ENCODE results near the gene ANXA6. TPM values are rescaled to one million over a fixed set of nuclear protein-coding genes. Genes with fewer than 3 reads are reported as not detected.

Gene ANXA6
- total RNA-seq, 1 experiment from 2014 or later: 16.4 TPM

DNA sequence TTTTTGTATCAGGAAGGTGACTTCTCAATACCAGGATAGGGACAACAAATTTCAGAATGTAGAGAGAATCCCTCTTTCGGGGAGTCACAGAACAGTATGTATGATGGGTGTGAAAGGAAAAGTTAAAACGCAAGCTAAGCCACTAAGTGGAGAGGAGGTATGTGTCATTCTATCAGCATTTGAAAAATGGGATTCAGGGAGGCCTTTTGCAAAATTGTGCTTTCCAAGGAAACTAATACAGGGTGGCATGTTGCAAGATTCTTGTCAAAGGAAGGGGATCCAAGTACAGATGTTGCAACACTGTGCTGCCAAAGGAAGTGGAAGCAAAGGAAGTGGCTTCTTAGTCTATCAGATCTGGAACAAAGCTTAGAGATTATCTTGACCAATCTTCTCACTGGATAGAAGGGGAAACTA, 64.1 kb downstream of the ANXA6 start:
- Mint-ChIP-seq H3K27me3 (ENCODE audit: unreplicated experiment) (no peaks in the 10 kb centered on the region), H3K9me3 (ENCODE audit: low read depth, unreplicated experiment) (no peaks in the 10 kb centered on the region), H3K4me3 (ENCODE audit: low read depth, unreplicated experiment) (peak overlapping the region; percentile 26), H3K4me1 (ENCODE audit: low read depth, unreplicated experiment) (peaks cover 70% of the 10 kb centered on the region), H3K36me3 (ENCODE audit: insufficient read depth, unreplicated experiment) (peaks cover 19% of the 10 kb centered on the region), H3K27ac (ENCODE audit: unreplicated experiment) (peak overlapping the region; percentile 86)
- TF ChIP-seq, protein P1, sequence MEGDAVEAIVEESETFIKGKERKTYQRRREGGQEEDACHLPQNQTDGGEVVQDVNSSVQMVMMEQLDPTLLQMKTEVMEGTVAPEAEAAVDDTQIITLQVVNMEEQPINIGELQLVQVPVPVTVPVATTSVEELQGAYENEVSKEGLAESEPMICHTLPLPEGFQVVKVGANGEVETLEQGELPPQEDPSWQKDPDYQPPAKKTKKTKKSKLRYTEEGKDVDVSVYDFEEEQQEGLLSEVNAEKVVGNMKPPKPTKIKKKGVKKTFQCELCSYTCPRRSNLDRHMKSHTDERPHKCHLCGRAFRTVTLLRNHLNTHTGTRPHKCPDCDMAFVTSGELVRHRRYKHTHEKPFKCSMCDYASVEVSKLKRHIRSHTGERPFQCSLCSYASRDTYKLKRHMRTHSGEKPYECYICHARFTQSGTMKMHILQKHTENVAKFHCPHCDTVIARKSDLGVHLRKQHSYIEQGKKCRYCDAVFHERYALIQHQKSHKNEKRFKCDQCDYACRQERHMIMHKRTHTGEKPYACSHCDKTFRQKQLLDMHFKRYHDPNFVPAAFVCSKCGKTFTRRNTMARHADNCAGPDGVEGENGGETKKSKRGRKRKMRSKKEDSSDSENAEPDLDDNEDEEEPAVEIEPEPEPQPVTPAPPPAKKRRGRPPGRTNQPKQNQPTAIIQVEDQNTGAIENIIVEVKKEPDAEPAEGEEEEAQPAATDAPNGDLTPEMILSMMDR (IDR thresholded peaks at IDR 0.05; ENCODE audit: unreplicated experiment): no peak
- CTCF ChIA-PET: interaction anchor here (0.7 to 1.5 kb wide), 5 partner anchors 10 to 42 kb away, joined by 3 to 11 read pairs (median 4); no protein-coding TSS in a partner anchor
- BruUV-seq (replicated peaks): no TSS peak
- intact Hi-C loops (cut with micrococcal nuclease; ENCODE audit: unreplicated experiment): loop anchor here (1.0 kb wide), 1 partner anchor 11 kb away; no protein-coding TSS in a partner anchor
- DNase-seq: peak; percentile 42

DNA sequence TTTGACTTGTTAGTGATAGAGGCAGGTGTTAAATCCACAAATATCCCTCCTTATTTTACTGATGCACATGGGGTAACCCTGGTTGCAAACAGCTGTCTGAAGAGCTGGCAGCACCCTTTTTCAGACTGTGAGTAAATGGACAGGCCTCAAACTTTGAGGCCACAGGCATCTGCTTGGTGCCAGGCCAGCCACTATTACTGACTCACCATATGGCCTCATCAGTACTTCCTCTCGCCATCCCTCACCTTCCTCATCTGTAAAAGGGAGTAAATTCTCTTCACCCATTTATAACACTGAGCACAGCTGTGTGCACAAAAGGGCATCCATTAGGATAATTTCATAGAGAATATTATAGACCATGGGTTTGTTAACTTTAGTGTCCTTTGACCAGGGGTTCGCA, 64.8 kb downstream of the ANXA6 start:
- no peaks in the 10 kb centered on the region for H3K9me3 Mint-ChIP-seq (ENCODE audit: low read depth, unreplicated experiment)
- DNase-seq: peak; percentile 48
- CTCF ChIA-PET: interaction anchor here (0.6 to 1.5 kb wide), 6 partner anchors 9 to 1446 kb away, joined by 3 to 11 read pairs (median 4); no protein-coding TSS in a partner anchor
- H3K36me3 Mint-ChIP-seq (ENCODE audit: insufficient read depth, unreplicated experiment): peaks cover 19% of the 10 kb centered on the region
- peak overlapping the region; percentile 86 for H3K27ac Mint-ChIP-seq (ENCODE audit: unreplicated experiment)
- intact Hi-C loops (cut with micrococcal nuclease; ENCODE audit: unreplicated experiment): loop anchor here (1.0 kb wide), 1 partner anchor 10 kb away; no protein-coding TSS in a partner anchor
- no TSS peak for BruUV-seq (replicated peaks)
- TF ChIP-seq, protein P1 (IDR thresholded peaks at IDR 0.05; ENCODE audit: unreplicated experiment): no peak
- H3K27me3 Mint-ChIP-seq (ENCODE audit: unreplicated experiment): no peaks in the 10 kb centered on the region
- peaks cover 73% of the 10 kb centered on the region for H3K4me1 Mint-ChIP-seq (ENCODE audit: low read depth, unreplicated experiment)
- H3K4me3 Mint-ChIP-seq (ENCODE audit: low read depth, unreplicated experiment): no peak overlapping the region

DNA sequence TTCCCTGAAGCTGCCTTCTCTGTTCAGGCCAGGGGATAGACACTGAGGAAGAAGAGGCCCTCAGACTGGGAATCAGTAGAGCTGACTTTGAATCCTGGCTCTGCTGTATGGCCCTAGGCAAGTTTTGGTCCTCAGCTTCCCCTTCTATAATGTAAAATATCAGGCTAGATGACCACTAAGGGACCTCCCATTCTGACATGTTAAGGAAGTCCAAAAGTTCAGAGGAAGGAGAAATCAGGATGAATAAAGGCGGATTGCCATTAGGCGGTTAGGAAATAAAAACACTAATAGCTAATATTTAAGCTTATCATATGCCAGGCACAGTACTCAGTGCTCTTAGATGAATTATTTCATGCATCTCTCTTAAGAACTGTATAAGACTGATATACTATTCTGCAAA, 67.9 kb downstream of the ANXA6 start:
- TF ChIP-seq, protein P1 (IDR thresholded peaks at IDR 0.05; ENCODE audit: unreplicated experiment): no peak
- no peaks in the 10 kb centered on the region for H3K27me3 Mint-ChIP-seq (ENCODE audit: unreplicated experiment)
- intact Hi-C loops (cut with micrococcal nuclease; ENCODE audit: unreplicated experiment): loop anchor here (5.0 kb wide), 1 partner anchor 37 kb away; no protein-coding TSS in a partner anchor
- CTCF ChIA-PET: interaction anchor here (0.8 to 1.0 kb wide), 2 partner anchors 12 to 14 kb away, joined by 3 read pairs; no protein-coding TSS in a partner anchor
- H3K9me3 Mint-ChIP-seq (ENCODE audit: low read depth, unreplicated experiment): no peaks in the 10 kb centered on the region
- no peak for DNase-seq
- peaks cover 39% of the 10 kb centered on the region for H3K36me3 Mint-ChIP-seq (ENCODE audit: insufficient read depth, unreplicated experiment)
- no peak overlapping the region for H3K27ac Mint-ChIP-seq (ENCODE audit: unreplicated experiment)
- H3K4me3 Mint-ChIP-seq (ENCODE audit: low read depth, unreplicated experiment): no peak overlapping the region
- H3K4me1 Mint-ChIP-seq (ENCODE audit: low read depth, unreplicated experiment): peaks cover 74% of the 10 kb centered on the region
- BruUV-seq (replicated peaks): no TSS peak

DNA sequence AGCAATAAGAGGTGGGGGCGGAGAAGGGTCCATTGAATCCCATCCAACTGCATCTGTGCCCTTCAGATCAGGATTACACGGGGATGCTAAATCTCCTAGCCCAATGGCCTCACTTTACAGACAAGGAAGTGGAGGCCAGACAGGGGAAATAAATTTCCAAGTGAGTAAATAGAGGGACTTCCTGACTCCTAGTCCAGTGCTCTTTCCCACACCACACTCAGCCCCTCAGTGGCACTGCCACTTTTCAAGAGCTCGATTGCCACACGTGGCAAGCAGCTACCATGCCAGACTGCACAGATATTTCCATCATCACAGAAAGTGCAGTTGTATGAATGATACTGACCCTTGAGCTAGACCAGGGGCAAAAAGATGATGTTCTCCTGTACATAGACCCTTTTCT, 68.6 kb downstream of the ANXA6 start:
- Mint-ChIP-seq H3K27me3 (ENCODE audit: unreplicated experiment) (no peaks in the 10 kb centered on the region), H3K4me1 (ENCODE audit: low read depth, unreplicated experiment) (peaks cover 73% of the 10 kb centered on the region), H3K9me3 (ENCODE audit: low read depth, unreplicated experiment) (no peaks in the 10 kb centered on the region), H3K27ac (ENCODE audit: unreplicated experiment) (peak overlapping the region; percentile 18), H3K4me3 (ENCODE audit: low read depth, unreplicated experiment) (no peak overlapping the region), H3K36me3 (ENCODE audit: insufficient read depth, unreplicated experiment) (peaks cover 39% of the 10 kb centered on the region)
- no TSS peak for BruUV-seq (replicated peaks)
- TF ChIP-seq, protein P1 (IDR thresholded peaks at IDR 0.05; ENCODE audit: unreplicated experiment): no peak
- no peak for DNase-seq
- CTCF ChIA-PET: interaction anchor here (1.0 kb wide), 1 partner anchor 14 kb away, joined by 3 read pairs; no protein-coding TSS in a partner anchor
- intact Hi-C loops (cut with micrococcal nuclease; ENCODE audit: unreplicated experiment): loop anchor here (5.0 kb wide), 1 partner anchor 37 kb away; no protein-coding TSS in a partner anchor

Measured in Calu3 (cell line).